GM12878 (cell line): ENCODE data around the gene UBE2J2. TPM values are rescaled to one million over a fixed set of nuclear protein-coding genes. Genes with fewer than 3 reads are reported as not detected.

Experiments used
- ATAC-seq: fragments of 200-7000 bp; cut with Tn5 transposase; 3 replicates; pipeline ENCODE4 v1.9.1; 2020; ENCODE audit warnings: mild to moderate bottlenecking, moderate library complexity
- BruUV-seq: library from RNA; stranded (reverse); fragments of 400-500 nt; replicated peaks from 2 replicates; lab custom pipeline; 2021; lab: Mats Ljungman, UMichigan
- CTCF ChIA-PET: fragments of 300-600 bp; sonication (Branson Sonifier 250); formaldehyde crosslinking; extraction: SDS; loops from one replicate; lab custom pipeline; 2021; ENCODE audit warnings: inconsistent platforms; lab: Yijun Ruan, JAX
- POLR2A ChIA-PET: fragments of 350-600 bp; formaldehyde crosslinking; extraction: SDS; loops from one replicate; lab custom pipeline; 2021; ENCODE audit warnings: inconsistent platforms; lab: Charles Lee
- RAD21 ChIA-PET: fragments of 300-600 bp; sonication (Branson Sonifier 250); formaldehyde crosslinking; loops from one replicate; lab custom pipeline; 2023; ENCODE audit warnings: antibody characterized with exemption; ENCODE audit not compliant: unreplicated experiment; lab: Charles Lee
- SMC1A ChIA-PET: fragments of 300-600 bp; sonication (Branson Sonifier 250); formaldehyde crosslinking; loops from one replicate; lab custom pipeline; 2023; ENCODE audit not compliant: unreplicated experiment, uncharacterized antibody; lab: Charles Lee
- DNase-seq: peaks from one replicate; pipeline ENCODE4 v3.0.0-alpha.2; 2011; ENCODE audit warnings: low read depth, low spot score
- FAIRE-seq: peaks from 3 replicates; lab custom pipeline; 2011; peaks lifted over from hg19 to GRCh38; lab: Jason Lieb, UNC
- H2AFZ ChIP-seq: 2 replicates; pipeline ENCODE4 v1.6.0; 2011; ENCODE audit warnings: low read depth, low read length, control low read depth; ENCODE audit not compliant: control insufficient read depth
- H3K27ac ChIP-seq: 2 replicates; pipeline ENCODE4 v1.5.1; 2011; ENCODE audit warnings: control low read depth; ENCODE audit not compliant: control insufficient read depth, insufficient read depth
- H3K27me3 ChIP-seq, 2 experiments: replicated peaks in 1 of 2; 2 replicates each; pipeline versions ENCODE4 v1.6.0 to v1.6.1; 2011; ENCODE audit warnings: low read length in 1 of 2; ENCODE audit not compliant: control insufficient read depth in 2 of 2, insufficient read depth in 2 of 2
- H3K36me3 ChIP-seq, 2 experiments: 2 replicates each; pipeline ENCODE4 v1.5.1; 2011; ENCODE audit warnings: low read length in 1 of 2; ENCODE audit not compliant: control insufficient read depth in 2 of 2, insufficient read depth in 2 of 2
- H3K4me1 ChIP-seq: 2 replicates; pipeline ENCODE4 v1.6.1; 2011; ENCODE audit warnings: mild to moderate bottlenecking, low read length, moderate library complexity, mixed read lengths; ENCODE audit not compliant: control insufficient read depth, insufficient read depth
- H3K4me2 ChIP-seq: 2 replicates; pipeline ENCODE4 v1.6.0; 2011; ENCODE audit warnings: control low read depth; ENCODE audit not compliant: control insufficient read depth, insufficient read depth
- H3K4me3 ChIP-seq: fragments of 200-600 bp; sonication (generic); 2 replicates; pipeline ENCODE4 v1.5.1; 2016
- H3K79me2 ChIP-seq: 2 replicates; pipeline ENCODE4 v1.6.0; 2011; ENCODE audit warnings: low read length; ENCODE audit not compliant: control insufficient read depth, insufficient read depth
- H3K9ac ChIP-seq: 2 replicates; pipeline ENCODE4 v1.8.0; 2011; ENCODE audit warnings: low read length, control low read depth, mixed read lengths; ENCODE audit not compliant: control insufficient read depth, insufficient read depth
- H3K9me3 ChIP-seq: replicated peaks from 3 replicates; pipeline ENCODE4 v1.5.1; 2011; ENCODE audit warnings: mild to moderate bottlenecking, low read length; ENCODE audit not compliant: control insufficient read depth, insufficient read depth
- H4K20me1 ChIP-seq: 2 replicates; pipeline ENCODE4 v1.6.0; 2011; ENCODE audit not compliant: control insufficient read depth, insufficient read depth
- CBX3 ChIP-seq: fragments of 200-600 bp; sonication (generic); IDR thresholded peaks from 2 replicates; pipeline ENCODE4 v1.6.1; 2016; ENCODE audit warnings: low read depth, borderline replicate concordance
- CREM ChIP-seq: IDR thresholded peaks from 2 replicates; pipeline ENCODE4 v1.6.1; 2014; ENCODE audit warnings: antibody characterized with exemption, low read depth
- ETV6 ChIP-seq, 2 experiments: fragments of 450-650 bp in 1 of 2; IDR thresholded peaks in 1 of 2; conservative IDR thresholded peaks in 1 of 2; 2 replicates each; pipeline ENCODE4 v1.6.1; 2014; ENCODE audit warnings: antibody characterized with exemption in 1 of 2, borderline replicate concordance in 1 of 2, low read depth in 1 of 2, mild to moderate bottlenecking in 1 of 2, moderate library complexity in 1 of 2
- FOXM1 ChIP-seq: IDR thresholded peaks from 2 replicates; pipeline ENCODE4 v1.6.1; 2012; ENCODE audit warnings: low read depth, mild to moderate bottlenecking, inconsistent platforms, low read length, moderate library complexity
- GABPA ChIP-seq: IDR thresholded peaks from 2 replicates; pipeline ENCODE4 v1.6.1; 2014; ENCODE audit warnings: antibody characterized with exemption, low read depth, mild to moderate bottlenecking, inconsistent platforms
- HCFC1 ChIP-seq: fragments of 150-350 bp; IDR thresholded peaks from 2 replicates; pipeline ENCODE4 v1.6.1; 2014; ENCODE audit warnings: low read length
- KDM1A ChIP-seq: fragments of 200-600 bp; sonication (generic); IDR thresholded peaks from 2 replicates; pipeline ENCODE4 v1.6.1; 2016; ENCODE audit warnings: borderline replicate concordance
- MEF2B ChIP-seq: fragments of 450-650 bp; IDR thresholded peaks from 2 replicates; pipeline ENCODE4 v1.6.1; 2018; ENCODE audit warnings: mild to moderate bottlenecking, moderate library complexity; ENCODE audit not compliant: partially characterized antibody, poor library complexity, severe bottlenecking
- MTA2 ChIP-seq: fragments of 450-650 bp; IDR thresholded peaks from 2 replicates; pipeline ENCODE4 v1.6.1; 2016; ENCODE audit warnings: low read depth, mild to moderate bottlenecking, moderate library complexity
- NR2F1 ChIP-seq: fragments of 450-650 bp; conservative IDR thresholded peaks from 2 replicates; pipeline ENCODE4 v1.6.1; 2017; ENCODE audit warnings: mild to moderate bottlenecking
- SMAD5 ChIP-seq: IDR thresholded peaks from 2 replicates; pipeline ENCODE4 v1.6.1; 2016; ENCODE audit warnings: antibody characterized with exemption, low read depth
- SUZ12 ChIP-seq: fragments of 200-600 bp; sonication (generic); IDR thresholded peaks from one replicate; pipeline ENCODE4 v1.6.1; 2018; ENCODE audit warnings: antibody characterized with exemption, mild to moderate bottlenecking; ENCODE audit not compliant: unreplicated experiment
- TCF12 ChIP-seq: IDR thresholded peaks from 2 replicates; pipeline ENCODE4 v1.6.1; 2011; ENCODE audit warnings: low read depth, mild to moderate bottlenecking, low read length
- ZSCAN29 ChIP-seq: fragments of 450-650 bp; IDR thresholded peaks from 2 replicates; pipeline ENCODE4 v1.6.1; 2017; ENCODE audit warnings: mild to moderate bottlenecking, moderate library complexity
- WGBS: methylation state at CpG from one replicate; pipeline ENCODE4 v1.1.6; 2016; ENCODE audit warnings: low lambda C conversion rate; ENCODE audit not compliant: insufficient replicate concordance, insufficient coverage; ENCODE audit errors: missing lambda C conversion rate; 5-methylcytosine and 5-hydroxymethylcytosine counted together
- in situ Hi-C: fragments of 300-500 bp; cut with MboI; formaldehyde crosslinking; loops from 9 replicates; pipeline ENCODE4 v1.14.3; 2018; ENCODE audit warnings: mixed read lengths
- intact Hi-C: fragments of 100-400 bp; cut with micrococcal nuclease; formaldehyde crosslinking; loops from one replicate; pipeline ENCODE4 v1.14.2; 2022; ENCODE audit not compliant: unreplicated experiment
- polyA plus RNA-seq, 11 experiments: library from polyadenylated mRNA; depleted of rRNA in 4 of 11; unstranded in 6 of 11; stranded (reverse) in 5 of 11; fragments of >200 nt; fragmentation: Nextera tagmentation in 4 of 11; fragmentation: Illumina TruSeq in 1 of 11; extraction: Ambion mirVana in 4 of 11; extraction: Trizol in 1 of 11; gene quantifications; 1 replicate in 1 of 11; 2 replicates in 10 of 11; pipeline versions ENCODE4 v1.2.1 to v1.2.3, GENCODE V29; 2011 to 2016; ENCODE audit warnings: inconsistent platforms in 2 of 11, missing spikeins in 2 of 11, low read depth in 1 of 11
- total RNA-seq, 4 experiments: library from RNA; depleted of rRNA in 3 of 4; stranded (reverse); fragments of >200 nt in 3 of 4; fragmentation: Illumina TruSeq in 1 of 4; extraction: Trizol in 1 of 4; gene quantifications; 2 replicates each; pipeline versions ENCODE4 v1.2.1 to v1.2.3, GENCODE V29; 2013 to 2021
- TF ChIP-seq, protein P1 (sequence below): fragments of 150-350 bp; IDR thresholded peaks from 2 replicates; pipeline ENCODE4 v1.6.1; 2014; ENCODE audit warnings: mild to moderate bottlenecking, low read depth, low read length
- TF ChIP-seq, protein P2 (sequence below): fragments of 450-650 bp; IDR thresholded peaks from 2 replicates; pipeline ENCODE4 v1.6.1; 2017; ENCODE audit warnings: borderline replicate concordance

UBE2J2 gene
- total and polyA plus RNA-seq, 10 of the 15 experiments (the other 5 are each of a cell fraction or from before 2014, with no cell fraction given): 0.72 to 70.5 (median 49.2) TPM

DNA sequence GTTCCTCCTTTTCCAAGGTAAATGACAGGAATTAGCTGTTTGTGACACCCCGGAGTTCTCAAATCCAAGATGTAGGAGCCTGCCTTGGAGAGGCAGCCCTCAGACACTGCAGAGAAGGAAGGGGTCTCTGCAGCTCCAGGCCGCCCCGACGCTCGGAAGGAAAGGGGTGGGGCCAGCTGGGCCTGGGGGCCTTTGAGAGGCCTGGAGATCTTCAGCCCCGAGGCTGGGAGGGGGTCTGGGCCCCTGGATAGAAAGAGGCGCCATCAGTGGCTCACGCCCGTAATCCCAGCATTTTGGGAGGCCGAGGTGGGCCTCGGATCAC, 66.1 kb downstream of the UBE2J2 start (continued):
- TF ChIP-seq, protein P1, sequence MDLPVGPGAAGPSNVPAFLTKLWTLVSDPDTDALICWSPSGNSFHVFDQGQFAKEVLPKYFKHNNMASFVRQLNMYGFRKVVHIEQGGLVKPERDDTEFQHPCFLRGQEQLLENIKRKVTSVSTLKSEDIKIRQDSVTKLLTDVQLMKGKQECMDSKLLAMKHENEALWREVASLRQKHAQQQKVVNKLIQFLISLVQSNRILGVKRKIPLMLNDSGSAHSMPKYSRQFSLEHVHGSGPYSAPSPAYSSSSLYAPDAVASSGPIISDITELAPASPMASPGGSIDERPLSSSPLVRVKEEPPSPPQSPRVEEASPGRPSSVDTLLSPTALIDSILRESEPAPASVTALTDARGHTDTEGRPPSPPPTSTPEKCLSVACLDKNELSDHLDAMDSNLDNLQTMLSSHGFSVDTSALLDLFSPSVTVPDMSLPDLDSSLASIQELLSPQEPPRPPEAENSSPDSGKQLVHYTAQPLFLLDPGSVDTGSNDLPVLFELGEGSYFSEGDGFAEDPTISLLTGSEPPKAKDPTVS: no peak
- TF ChIP-seq, protein P2, sequence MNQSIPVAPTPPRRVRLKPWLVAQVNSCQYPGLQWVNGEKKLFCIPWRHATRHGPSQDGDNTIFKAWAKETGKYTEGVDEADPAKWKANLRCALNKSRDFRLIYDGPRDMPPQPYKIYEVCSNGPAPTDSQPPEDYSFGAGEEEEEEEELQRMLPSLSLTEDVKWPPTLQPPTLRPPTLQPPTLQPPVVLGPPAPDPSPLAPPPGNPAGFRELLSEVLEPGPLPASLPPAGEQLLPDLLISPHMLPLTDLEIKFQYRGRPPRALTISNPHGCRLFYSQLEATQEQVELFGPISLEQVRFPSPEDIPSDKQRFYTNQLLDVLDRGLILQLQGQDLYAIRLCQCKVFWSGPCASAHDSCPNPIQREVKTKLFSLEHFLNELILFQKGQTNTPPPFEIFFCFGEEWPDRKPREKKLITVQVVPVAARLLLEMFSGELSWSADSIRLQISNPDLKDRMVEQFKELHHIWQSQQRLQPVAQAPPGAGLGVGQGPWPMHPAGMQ: no peak

DNA sequence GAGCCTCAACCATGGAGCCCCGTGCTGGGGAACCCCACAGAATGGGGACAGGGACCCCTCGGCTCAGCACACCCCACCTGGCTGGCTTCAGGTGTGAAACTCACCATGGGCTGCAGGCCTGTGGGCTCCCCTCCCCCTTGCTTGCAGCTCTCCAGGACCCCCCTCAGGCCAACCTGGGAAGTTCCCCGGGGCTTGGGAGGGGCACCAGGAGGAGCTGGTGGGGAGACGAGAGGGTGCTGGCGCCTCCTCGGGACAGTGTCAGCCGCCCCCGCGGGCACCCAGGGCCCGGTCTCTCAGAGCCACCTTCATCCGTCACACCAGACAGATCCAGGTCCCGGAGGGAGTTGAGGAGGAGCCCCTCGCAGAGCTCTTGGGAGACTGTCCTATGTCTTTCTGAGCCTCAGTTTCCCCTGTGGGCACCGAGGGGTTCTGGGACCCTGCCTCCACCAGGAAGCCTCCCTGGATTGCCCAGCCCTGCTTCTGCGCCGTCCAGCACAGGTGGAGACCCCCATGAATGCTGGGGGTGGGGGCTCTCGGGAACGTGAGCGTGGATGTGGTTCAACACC, 66.6 kb downstream of the UBE2J2 start:
- Histone ChIP-seq H3K79me2 (no peaks in the 10 kb centered on the region), H2AFZ (no peak overlapping the region), H3K9me3 (no peaks in the 10 kb centered on the region), H3K4me2 (peak overlapping the region; percentile 89), H4K20me1 (no peaks in the 10 kb centered on the region), H3K9ac (no peak overlapping the region), H3K4me1 (peaks cover 28% of the 10 kb centered on the region), H3K36me3 (no peaks in the 10 kb centered on the region), H3K4me3 (no peak overlapping the region), H3K27ac (no peak overlapping the region), H3K27me3 (peaks cover 0 to 8% of the 10 kb centered on the region in 2 experiments; a peak in 1 of 4 replicates)
- ChIA-PET RAD21 (interaction anchor here (1.0 to 2.0 kb wide), 4 partner anchors 24 to 85 kb away, joined by 3 to 6 read pairs (median 4); no protein-coding TSS in a partner anchor), CTCF (interaction anchor here (1.0 to 2.2 kb wide), 2 partner anchors 16 to 85 kb away, joined by 3 to 14 read pairs; no protein-coding TSS in a partner anchor), POLR2A (interaction anchor here (0.8 to 1.5 kb wide), 4 partner anchors 12 to 84 kb away, joined by 3 to 5 read pairs (median 4); no protein-coding TSS in a partner anchor), SMC1A (interaction anchor here (0.8 to 1.8 kb wide), 3 partner anchors 24 to 85 kb away, joined by 3 to 8 read pairs (median 3); no protein-coding TSS in a partner anchor)
- no peak for FAIRE-seq
- intact Hi-C loops (no loop called here), in situ Hi-C loops (no loop called here)
- no TSS peak for BruUV-seq
- peak; percentile 18 for ATAC-seq
- no peak for DNase-seq
- WGBS: 11% methylated on average over 19 of the region's 19 CpGs
- TF ChIP-seq SMAD5 (no peak), TCF12 (no peak), GABPA (no peak), NR2F1 (0 out of 2 replicates have a peak, but pooled peaks have one; percentile 45), HCFC1 (no peak), FOXM1 (no peak), MTA2 (no peak), SUZ12 (no peak), CBX3 (no peak), ETV6 (conservative IDR thresholded peaks at IDR 0.05 in 1 of 2, IDR thresholded peaks at IDR 0.05 in 1 of 2; ENCODE audit: borderline replicate concordance in 1 of 2, low read depth in 1 of 2) (no peak), KDM1A (no peak), MEF2B (peak; percentile 42), ZSCAN29 (no peak), CREM (no peak)
- TF ChIP-seq, protein P1: no peak
